Peyer's patch (tissue), 4 donors: ENCODE data around the gene WNT9A. TPM values are rescaled to one million over a fixed set of nuclear protein-coding genes. Genes with fewer than 3 reads are reported as not detected.

ENCODE experiments used
- DNase-seq, 3 donors: peaks; one replicate each; pipeline ENCODE4 v3.0.0-alpha.2; 2017 to 2019
- H3K27ac ChIP-seq, 4 donors: fragments of 200-600 bp; sonication (generic); one replicate each; pipeline ENCODE4 v1.5.1; 2016 to 2019
- H3K27me3 ChIP-seq, 2 donors: fragments of 200-600 bp; sonication (generic); one replicate each; pipeline ENCODE4 v1.5.1; 2019
- H3K36me3 ChIP-seq, 3 donors: fragments of 200-600 bp; sonication (generic); one replicate each; pipeline ENCODE4 v1.5.1; 2016 to 2019
- H3K4me1 ChIP-seq, 4 donors: fragments of 200-600 bp; sonication (generic); one replicate each; pipeline ENCODE4 v1.5.1; 2016 to 2019
- H3K4me3 ChIP-seq, 4 donors: fragments of 200-600 bp; sonication (generic); 1 replicate in 3 of 4; 2 replicates in 1 of 4; pipeline ENCODE4 v1.5.1; 2016 to 2019; ENCODE audit warnings: mild to moderate bottlenecking in 1 of 4
- H3K9me3 ChIP-seq, 4 donors: fragments of 200-600 bp; sonication (generic); one replicate each; pipeline ENCODE4 v1.5.1; 2016 to 2019; ENCODE audit warnings: mild to moderate bottlenecking in 1 of 4
- CTCF ChIP-seq, 6 experiments: fragments of 450-650 bp in 4 of 6; fragments of 200-600 bp in 2 of 6; sonication (generic) in 1 of 6; IDR thresholded peaks; one replicate each; pipeline ENCODE4 v1.5.1; 2017 to 2019; ENCODE audit warnings: antibody characterized with exemption in 6 of 6, mild to moderate bottlenecking in 3 of 6, moderate library complexity in 1 of 6
- POLR2A ChIP-seq, 2 donors: fragments of 450-650 bp; IDR thresholded peaks; one replicate each; pipeline ENCODE4 v1.5.1; 2017; ENCODE audit warnings: antibody characterized with exemption in 2 of 2, mild to moderate bottlenecking in 2 of 2, moderate library complexity in 2 of 2
- total RNA-seq, 4 donors: library from RNA; depleted of rRNA; stranded (reverse); fragments of >200 nt; gene quantifications; one replicate each; pipeline ENCODE4 v1.1.0, GENCODE V29; 2016

WNT9A gene
- total RNA-seq, 4 donors from 2014 or later: 0.83 to 3.5 (median 2.6) TPM

GRCh38 chr1:227934476-227935313, 13.0 kb downstream of the WNT9A start:
- Histone ChIP-seq H3K27me3 (no peaks in the 10 kb centered on the region), H3K4me1 (no peaks in the 10 kb centered on the region), H3K27ac (peak overlapping the region in 3 of 4 donors; percentile 40 to 66 (median 58)), H3K4me3 (no peak overlapping the region), H3K9me3 (no peaks in the 10 kb centered on the region), H3K36me3 (no peaks in the 10 kb centered on the region)
- DNase-seq: no peak
- no peak for TF ChIP-seq CTCF (IDR thresholded peaks at IDR 0.05)
- TF ChIP-seq POLR2A (IDR thresholded peaks at IDR 0.05): no peak

- Histone ChIP-seq H3K27me3 (no peaks in the 10 kb centered on the region), H3K27ac (no peak overlapping the region), H3K9me3 (no peaks in the 10 kb centered on the region), H3K4me3 (no peak overlapping the region), H3K4me1 (no peaks in the 10 kb centered on the region), H3K36me3 (no peaks in the 10 kb centered on the region)
- no peak for DNase-seq
- no peak for TF ChIP-seq CTCF (IDR thresholded peaks at IDR 0.05)
- TF ChIP-seq POLR2A (IDR thresholded peaks at IDR 0.05): no peak
Observed at GRCh38 chr1:227929751-227930472, 17.8 kb downstream of the WNT9A start.

- H3K9me3 ChIP-seq: no peaks in the 10 kb centered on the region
- no peaks in the 10 kb centered on the region for H3K27me3 ChIP-seq
- H3K4me3 ChIP-seq: no peak overlapping the region
- H3K36me3 ChIP-seq: no peaks in the 10 kb centered on the region
- no peak for DNase-seq
- no peaks in the 10 kb centered on the region for H3K4me1 ChIP-seq
- no peak overlapping the region for H3K27ac ChIP-seq
- TF ChIP-seq CTCF (IDR thresholded peaks at IDR 0.05): no peak
- TF ChIP-seq POLR2A (IDR thresholded peaks at IDR 0.05): no peak
Observed at GRCh38 chr1:227928811-227929375, 18.8 kb downstream of the WNT9A start.

- H3K4me3 ChIP-seq: no peak overlapping the region
Observed at GRCh38 chr1:227927971-227928741, 19.6 kb downstream of the WNT9A start.

More at GRCh38 chr1:227927971-227928741, 19.6 kb downstream of the WNT9A start:
- Histone ChIP-seq H3K4me1 (no peaks in the 10 kb centered on the region), H3K36me3 (no peaks in the 10 kb centered on the region), H3K27me3 (no peaks in the 10 kb centered on the region), H3K9me3 (no peaks in the 10 kb centered on the region), H3K27ac (no peak overlapping the region)
- DNase-seq: no peak
- TF ChIP-seq CTCF (IDR thresholded peaks at IDR 0.05): no peak
- no peak for TF ChIP-seq POLR2A (IDR thresholded peaks at IDR 0.05)
